CD14-positive monocyte (primary cell): Measurements from ENCODE around the gene SMAD3. TPM values are rescaled to one million over a fixed set of nuclear protein-coding genes. Genes with fewer than 3 reads are reported as not detected.
A peak's percentile ranks its signal among the peaks of the same experiment; 100 is the strongest.

Experiments
- DNase-seq, 3 donors: peaks; one replicate each; pipeline ENCODE4 v3.0.0-alpha.2; 2011 to 2022
- H2AFZ ChIP-seq: 2 replicates; pipeline ENCODE4 v1.6.0; 2012; ENCODE audit warnings: mild to moderate bottlenecking, low read depth, low read length, inconsistent platforms; ENCODE audit not compliant: insufficient read depth, poor library complexity, severe bottlenecking
- H3K27ac ChIP-seq, 2 donors: 1 replicate in 1 of 2; 2 replicates in 1 of 2; pipeline ENCODE4 v1.5.1; 2012 to 2013; ENCODE audit warnings: low read length in 2 of 2, control low read depth in 1 of 2, inconsistent platforms in 1 of 2, low read depth in 1 of 2, mild to moderate bottlenecking in 1 of 2
- H3K27me3 ChIP-seq, 2 donors: one replicate each; pipeline versions ENCODE4 v1.6.0 to v1.6.1; 2011 to 2013; ENCODE audit warnings: low read length in 2 of 2; ENCODE audit not compliant: control insufficient read depth in 2 of 2, insufficient read depth in 2 of 2
- H3K36me3 ChIP-seq, 2 donors: replicated peaks in 1 of 2; 1 replicate in 1 of 2; 2 replicates in 1 of 2; pipeline versions ENCODE4 v1.5.1 to v1.6.1; 2012 to 2013; ENCODE audit warnings: low read length in 2 of 2, control low read depth in 1 of 2, inconsistent platforms in 1 of 2, mild to moderate bottlenecking in 1 of 2; ENCODE audit not compliant: insufficient read depth in 2 of 2, control insufficient read depth in 1 of 2
- H3K4me1 ChIP-seq, 2 donors: 1 replicate in 1 of 2; 2 replicates in 1 of 2; pipeline versions ENCODE4 v1.5.1 to v1.6.1; 2012 to 2013; ENCODE audit warnings: low read length in 2 of 2, control low read depth in 1 of 2, inconsistent platforms in 1 of 2, mild to moderate bottlenecking in 1 of 2, moderate library complexity in 1 of 2; ENCODE audit not compliant: insufficient read depth in 2 of 2, control insufficient read depth in 1 of 2
- H3K4me2 ChIP-seq: replicated peaks from 2 replicates; pipeline ENCODE3; 2012; ENCODE audit warnings: low read length, moderate library complexity, mild to moderate bottlenecking; ENCODE audit not compliant: poor library complexity, severe bottlenecking; ENCODE audit errors: extremely low read depth
- H3K4me3 ChIP-seq, 3 experiments: fragments of 200-600 bp in 1 of 3; sonication (generic) in 1 of 3; replicated peaks in 1 of 3; 1 replicate in 2 of 3; 2 replicates in 1 of 3; pipeline ENCODE4 v1.5.1; 2011 to 2013; ENCODE audit warnings: low read length in 3 of 3, mild to moderate bottlenecking in 3 of 3, control low read depth in 2 of 3, low read depth in 2 of 3, inconsistent platforms in 1 of 3, moderate library complexity in 1 of 3
- H3K79me2 ChIP-seq: 2 replicates; pipeline ENCODE4 v1.6.0; 2012; ENCODE audit warnings: mild to moderate bottlenecking, control low read depth, inconsistent platforms, low read length, moderate library complexity; ENCODE audit not compliant: insufficient read depth
- H3K9ac ChIP-seq: 2 replicates; pipeline ENCODE4 v1.6.0; 2017; ENCODE audit warnings: low read length, mild to moderate bottlenecking; ENCODE audit not compliant: insufficient read depth, poor library complexity, severe bottlenecking
- H3K9me3 ChIP-seq, 2 donors: replicated peaks in 1 of 2; 1 replicate in 1 of 2; 2 replicates in 1 of 2; pipeline versions ENCODE4 v1.5.1 to v1.6.1; 2012 to 2013; ENCODE audit warnings: low read length in 2 of 2, control low read depth in 1 of 2; ENCODE audit not compliant: control insufficient read depth in 1 of 2, insufficient read depth in 1 of 2
- H4K20me1 ChIP-seq: 2 replicates; pipeline ENCODE4 v1.6.0; 2012; ENCODE audit warnings: mild to moderate bottlenecking, low read length, control low read depth, moderate library complexity; ENCODE audit not compliant: insufficient read depth
- H3K27ac Mint-ChIP-seq, 7 donors: one replicate each; pipeline ENCODE4 v1.8.0; 2020; ENCODE audit warnings: mild to moderate bottlenecking in 7 of 7, mixed read lengths in 7 of 7, moderate library complexity in 6 of 7, inconsistent platforms in 2 of 7
- H3K27me3 Mint-ChIP-seq, 3 donors: one replicate each; pipeline ENCODE4 v1.8.0; 2021 to 2022; ENCODE audit warnings: low read depth in 3 of 3, mild to moderate bottlenecking in 3 of 3, mixed read lengths in 3 of 3, moderate library complexity in 3 of 3, inconsistent platforms in 1 of 3
- H3K36me3 Mint-ChIP-seq, 2 donors: one replicate each; pipeline ENCODE4 v1.8.0; 2020; ENCODE audit warnings: mixed read lengths in 2 of 2, inconsistent platforms in 1 of 2, mild to moderate bottlenecking in 1 of 2
- H3K4me1 Mint-ChIP-seq: one replicate; pipeline ENCODE4 v1.8.0; 2020; ENCODE audit warnings: mild to moderate bottlenecking, mixed read lengths
- H3K4me3 Mint-ChIP-seq, 2 donors: one replicate each; pipeline ENCODE4 v1.8.0; 2020; ENCODE audit warnings: mild to moderate bottlenecking in 2 of 2, mixed read lengths in 2 of 2, moderate library complexity in 1 of 2
- H3K9me3 Mint-ChIP-seq, 7 donors: one replicate each; pipeline ENCODE4 v1.8.0; 2020 to 2022; ENCODE audit warnings: mixed read lengths in 7 of 7, mild to moderate bottlenecking in 6 of 7, moderate library complexity in 6 of 7, inconsistent platforms in 2 of 7
- CTCF ChIP-seq: fragments of 200-600 bp; IDR thresholded peaks from one replicate; pipeline ENCODE4 v1.8.0; 2022; ENCODE audit warnings: antibody characterized with exemption, mild to moderate bottlenecking
- WGBS: methylation state at CpG from one replicate; pipeline ENCODE4 v1.1.5; 2013; ENCODE audit warnings: missing lambda C conversion rate; ENCODE audit not compliant: insufficient coverage; 5-methylcytosine and 5-hydroxymethylcytosine counted together
- intact Hi-C, 2 donors: fragments of 100-400 bp; cut with micrococcal nuclease; formaldehyde crosslinking; loops; one replicate each; pipeline versions ENCODE4 v1.15.0 to v1.15.1; 2023
- polyA plus RNA-seq, 3 donors: library from polyadenylated mRNA; depleted of rRNA in 1 of 3; unstranded in 2 of 3; stranded (reverse) in 1 of 3; fragments of 300-500 nt in 2 of 3; fragments of >200 nt in 1 of 3; fragmentation: Illumina TruSeq in 2 of 3; gene quantifications; 1 replicate in 2 of 3; 2 replicates in 1 of 3; pipeline ENCODE4 v1.2.3, GENCODE V29; 2012 to 2021

The SMAD3 gene
- polyA plus RNA-seq, 3 donors, result 4.4 to 41.7 (median 5.4) TPM

DNA sequence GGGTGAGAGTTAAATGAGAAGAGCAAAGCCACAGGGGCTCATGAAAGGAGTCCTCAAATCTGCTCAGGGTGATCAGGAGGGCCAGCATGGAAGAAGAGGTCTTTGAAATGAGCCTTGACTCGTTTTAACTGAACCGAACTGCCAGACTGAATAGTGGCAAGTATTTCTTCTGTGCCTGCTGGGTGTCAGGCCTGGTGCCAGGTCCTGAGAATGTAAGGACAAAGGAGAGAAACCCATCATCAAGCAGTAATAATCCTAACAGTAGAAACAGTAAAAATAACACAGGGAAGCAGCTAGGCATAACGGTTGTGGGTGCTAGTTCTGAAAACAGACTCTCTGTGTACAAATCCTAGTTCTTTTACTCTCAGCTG is 40.4 kb upstream of the SMAD3 start:
- Mint-ChIP-seq H3K9me3 (peaks cover 0 to 2% (median 0%) of the 10 kb centered on the region in 7 donors), H3K27me3 (peaks cover 0 to 2% (median 2%) of the 10 kb centered on the region in 3 donors), H3K36me3 (peaks cover 9 to 10% of the 10 kb centered on the region in 2 donors), H3K4me1 (peaks cover 72% of the 10 kb centered on the region), H3K27ac (peak overlapping the region; percentile 94 to 99 (median 99)), H3K4me3 (peak overlapping the region; percentile 47 to 68)
- H3K36me3 ChIP-seq, result no peaks in the 10 kb centered on the region
- H3K9me3 ChIP-seq, result no peaks in the 10 kb centered on the region
- H3K27me3 ChIP-seq, result no peaks in the 10 kb centered on the region
- H3K4me1 ChIP-seq, result peaks cover 69 to 75% of the 10 kb centered on the region in 2 donors
- no peak overlapping the region for H2AFZ ChIP-seq
- H4K20me1 ChIP-seq, result no peaks in the 10 kb centered on the region
- H3K9ac ChIP-seq, result peak overlapping the region; percentile 5
- H3K4me3 ChIP-seq, result peak overlapping the region in 2 of 3 experiments; percentile 11 to 45
- DNase-seq, result no peak
- H3K79me2 ChIP-seq, result no peaks in the 10 kb centered on the region
- intact Hi-C loops, result loop anchor here (5.0 to 10.0 kb wide), 4 partner anchors 37 to 82 kb away; no protein-coding TSS in a partner anchor
- no peak for TF ChIP-seq CTCF
- peak overlapping the region; percentile 55 for H3K4me2 ChIP-seq
- no CpG with 5 or more reads among the region's 3 CpGs for WGBS
- peak overlapping the region; percentile 84 to 97 for H3K27ac ChIP-seq

- DNase-seq, result peak; percentile 64 to 85 (median 79)
Observed at GRCh38 chr15:67025719-67026609, 39.4 kb upstream of the SMAD3 start.

More at GRCh38 chr15:67025719-67026609, 39.4 kb upstream of the SMAD3 start:
- no peak for TF ChIP-seq CTCF
- peak overlapping the region; percentile 31 for H2AFZ ChIP-seq
- no peaks in the 10 kb centered on the region for H3K36me3 ChIP-seq
- no peaks in the 10 kb centered on the region for H3K79me2 ChIP-seq
- no peaks in the 10 kb centered on the region for H3K9me3 ChIP-seq
- peak overlapping the region in 1 of 3 experiments; percentile 45 for H3K4me3 ChIP-seq
- Mint-ChIP-seq H3K27ac (peak overlapping the region; percentile 94 to 99 (median 99)), H3K9me3 (peaks cover 0 to 2% (median 0%) of the 10 kb centered on the region in 7 donors), H3K27me3 (peaks cover 0 to 2% (median 2%) of the 10 kb centered on the region in 3 donors), H3K4me1 (peaks cover 72% of the 10 kb centered on the region), H3K4me3 (peak overlapping the region; percentile 50 to 69), H3K36me3 (peaks cover 9 to 10% of the 10 kb centered on the region in 2 donors)
- H3K4me1 ChIP-seq, result peaks cover 65 to 71% of the 10 kb centered on the region in 2 donors
- peak overlapping the region; percentile 84 to 97 for H3K27ac ChIP-seq
- peak overlapping the region; percentile 39 for H3K9ac ChIP-seq
- H3K27me3 ChIP-seq, result no peaks in the 10 kb centered on the region
- intact Hi-C loops, result loop anchor here (5.0 to 10.0 kb wide), 4 partner anchors 36 to 81 kb away; no protein-coding TSS in a partner anchor
- no peaks in the 10 kb centered on the region for H4K20me1 ChIP-seq
- peak overlapping the region; percentile 55 for H3K4me2 ChIP-seq
- WGBS, result 0% methylated on average over 2 of the region's 9 CpGs
